ENCODE results near the gene CACNG8.

DNA sequence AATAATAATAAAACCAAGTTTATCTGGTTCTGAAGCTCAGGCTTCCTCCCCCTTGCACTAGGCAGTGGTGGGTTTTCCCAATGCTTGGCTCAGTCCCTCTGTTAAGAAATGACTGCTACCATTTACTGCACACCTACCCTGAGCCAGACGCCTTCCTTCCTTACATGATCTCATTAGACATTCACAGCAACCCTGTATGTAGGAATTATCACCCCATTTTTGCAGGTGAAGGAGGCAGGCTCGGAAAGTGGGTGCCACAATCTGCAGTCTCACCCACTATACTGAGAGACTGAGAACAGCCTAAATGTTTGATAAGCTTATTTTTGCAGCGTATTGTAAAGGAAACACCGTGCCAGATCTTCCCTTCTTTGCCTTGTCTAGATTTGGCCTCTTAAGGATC lies 18.3 kb upstream of the CACNG8 start:
- TF ChIP-seq, protein P1, sequence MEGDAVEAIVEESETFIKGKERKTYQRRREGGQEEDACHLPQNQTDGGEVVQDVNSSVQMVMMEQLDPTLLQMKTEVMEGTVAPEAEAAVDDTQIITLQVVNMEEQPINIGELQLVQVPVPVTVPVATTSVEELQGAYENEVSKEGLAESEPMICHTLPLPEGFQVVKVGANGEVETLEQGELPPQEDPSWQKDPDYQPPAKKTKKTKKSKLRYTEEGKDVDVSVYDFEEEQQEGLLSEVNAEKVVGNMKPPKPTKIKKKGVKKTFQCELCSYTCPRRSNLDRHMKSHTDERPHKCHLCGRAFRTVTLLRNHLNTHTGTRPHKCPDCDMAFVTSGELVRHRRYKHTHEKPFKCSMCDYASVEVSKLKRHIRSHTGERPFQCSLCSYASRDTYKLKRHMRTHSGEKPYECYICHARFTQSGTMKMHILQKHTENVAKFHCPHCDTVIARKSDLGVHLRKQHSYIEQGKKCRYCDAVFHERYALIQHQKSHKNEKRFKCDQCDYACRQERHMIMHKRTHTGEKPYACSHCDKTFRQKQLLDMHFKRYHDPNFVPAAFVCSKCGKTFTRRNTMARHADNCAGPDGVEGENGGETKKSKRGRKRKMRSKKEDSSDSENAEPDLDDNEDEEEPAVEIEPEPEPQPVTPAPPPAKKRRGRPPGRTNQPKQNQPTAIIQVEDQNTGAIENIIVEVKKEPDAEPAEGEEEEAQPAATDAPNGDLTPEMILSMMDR (conservative IDR thresholded peaks at IDR 0.05; ENCODE audit: low read length): no peak
- no peak for TF ChIP-seq EZH2phosphoT487 (IDR thresholded peaks at IDR 0.05; ENCODE audit: borderline replicate concordance)

All from Loucy (cell line).